CD4-positive, alpha-beta T cell treated with Interleukin-6 for 4 hours (primary cell): ENCODE data around the gene TBX18.

Source experiments
- DNase-seq: peaks from one replicate; pipeline ENCODE4 v3.0.0-alpha.2; 2020; ENCODE audit warnings: mixed read lengths

The TBX18 gene

DNA sequence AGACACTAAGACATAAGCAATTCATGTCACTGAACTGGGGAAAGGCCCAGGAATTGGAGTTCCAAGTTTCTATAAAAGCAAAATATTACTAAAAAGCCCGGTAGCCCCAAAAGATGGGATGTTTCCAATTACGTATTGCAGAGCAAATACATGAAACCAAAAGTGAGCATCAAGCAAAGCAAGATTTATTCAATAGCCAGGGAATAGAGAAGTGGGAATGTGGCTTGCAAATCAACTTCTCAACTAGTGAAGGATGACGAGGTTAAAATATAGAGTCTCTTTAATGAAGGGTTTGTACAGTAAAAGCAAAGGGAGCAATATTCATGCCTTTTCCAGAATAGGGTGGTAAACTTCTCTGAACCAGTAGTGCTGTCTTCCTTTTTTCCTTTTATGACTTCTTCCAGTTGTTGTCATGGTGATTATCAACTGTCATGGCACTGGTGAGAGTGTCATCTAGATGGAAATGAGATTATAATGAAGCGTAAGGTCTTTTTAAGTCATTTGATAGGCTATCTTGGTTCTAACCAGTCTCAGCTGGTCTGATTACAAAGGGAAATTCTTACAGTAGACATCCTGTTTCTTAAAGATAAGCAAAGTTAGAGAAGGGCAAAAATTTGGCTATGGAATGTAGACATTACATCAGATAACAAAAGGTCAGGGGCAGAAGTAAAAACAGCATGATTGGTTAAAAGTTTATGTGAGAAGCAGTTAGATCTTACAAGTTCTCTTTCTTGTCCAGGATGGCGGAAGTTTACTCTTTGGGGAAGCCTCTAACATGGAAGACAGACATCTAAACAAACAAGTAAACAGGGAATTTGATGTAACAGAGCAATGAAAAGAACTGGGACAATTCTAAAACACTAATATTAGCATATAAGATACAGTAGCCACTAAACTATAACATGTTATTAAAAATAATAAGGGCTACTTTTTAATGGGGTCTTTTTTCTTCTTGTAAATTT lies 96.9 kb downstream of the TBX18 start:
- no peak for DNase-seq

- no peak for DNase-seq
Observed at GRCh38 chr6:84665401-84665800, 99.0 kb downstream of the TBX18 start.

DNA sequence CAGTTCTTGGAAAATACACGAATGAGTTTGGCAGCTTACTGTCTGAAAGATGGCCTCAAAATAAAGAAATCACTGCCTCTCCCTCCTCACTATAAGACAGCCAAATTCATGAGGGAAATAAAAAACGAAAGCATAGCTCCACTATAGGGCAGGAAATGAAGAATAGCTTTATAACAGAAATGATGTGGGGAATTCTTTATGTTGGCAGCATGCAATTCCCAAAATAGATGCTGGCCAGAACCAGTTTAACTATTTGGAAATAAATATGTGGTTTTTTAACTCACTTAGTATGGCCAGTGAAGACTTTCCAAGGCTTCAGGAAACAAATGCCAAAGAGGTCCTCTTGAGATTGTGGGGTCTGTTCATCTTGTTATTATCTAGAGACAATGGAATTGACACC lies 100.5 kb downstream of the TBX18 start:
- DNase-seq = no peak

- DNase-seq = no peak
Observed at GRCh38 chr6:84657486-84657885, 106.9 kb downstream of the TBX18 start.

DNA sequence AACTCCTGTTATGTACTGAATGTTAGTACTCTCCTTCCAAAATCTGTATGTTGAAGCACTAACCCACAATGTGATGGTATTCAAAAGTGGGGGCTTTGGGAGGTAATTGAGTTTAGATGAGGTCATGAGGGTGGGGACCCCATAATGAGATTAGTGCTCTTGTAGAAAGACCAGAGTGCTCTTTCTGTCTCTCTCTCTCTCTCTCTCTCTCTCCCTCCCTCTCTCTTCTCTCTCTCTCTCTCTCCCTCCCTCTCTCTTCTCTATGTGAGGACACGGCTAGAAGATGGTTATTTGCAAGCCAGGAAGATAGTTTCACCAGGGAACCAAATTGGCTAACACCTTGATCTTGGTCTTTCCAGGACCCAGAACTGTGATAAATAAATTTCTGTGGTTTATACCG lies 107.4 kb downstream of the TBX18 start:
- no peak for DNase-seq

- DNase-seq = no peak
Observed at GRCh38 chr6:84653027-84653551, 111.3 kb downstream of the TBX18 start.

- no peak for DNase-seq
Observed at GRCh38 chr6:84652356-84653026, 111.9 kb downstream of the TBX18 start.

DNA sequence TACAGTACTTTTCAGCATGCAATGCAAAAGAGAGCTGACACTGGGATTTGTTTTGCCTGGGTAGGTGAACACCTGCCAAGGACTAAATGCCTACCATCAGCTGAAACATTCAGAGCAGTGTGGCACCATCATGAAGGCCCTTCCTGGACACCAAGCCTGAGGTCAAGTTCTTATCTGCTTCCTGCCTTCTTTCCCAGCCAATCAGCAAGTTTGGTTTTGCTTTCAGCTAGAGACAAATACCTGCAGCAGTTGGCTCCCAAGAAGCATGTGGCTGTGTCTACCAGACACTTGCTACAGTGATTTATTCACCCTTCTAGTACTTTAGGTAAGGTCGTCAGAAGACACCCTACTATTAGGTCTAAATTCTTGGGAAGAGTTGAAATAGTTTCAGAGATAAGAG lies 112.8 kb downstream of the TBX18 start:
- no peak for DNase-seq

DNA sequence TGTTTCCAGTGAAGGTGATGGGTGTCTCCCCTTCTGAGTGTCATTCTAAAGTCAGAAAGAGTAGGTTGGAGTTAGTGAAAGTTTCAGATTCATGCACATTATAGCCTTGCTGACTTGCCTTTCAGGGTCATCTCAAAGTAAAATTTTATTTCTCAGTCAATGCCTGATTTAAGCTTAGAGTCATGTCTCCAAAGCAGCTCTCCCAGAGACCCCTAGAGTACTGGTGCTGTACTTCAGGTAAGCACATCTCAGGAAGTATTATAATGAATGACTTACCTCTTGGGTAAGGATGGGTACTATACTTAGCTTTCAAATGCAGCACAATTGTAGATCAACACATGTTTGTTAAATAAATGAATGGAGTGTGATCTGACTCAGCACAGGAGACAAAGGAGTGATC lies 116.0 kb downstream of the TBX18 start:
- DNase-seq = no peak

DNA sequence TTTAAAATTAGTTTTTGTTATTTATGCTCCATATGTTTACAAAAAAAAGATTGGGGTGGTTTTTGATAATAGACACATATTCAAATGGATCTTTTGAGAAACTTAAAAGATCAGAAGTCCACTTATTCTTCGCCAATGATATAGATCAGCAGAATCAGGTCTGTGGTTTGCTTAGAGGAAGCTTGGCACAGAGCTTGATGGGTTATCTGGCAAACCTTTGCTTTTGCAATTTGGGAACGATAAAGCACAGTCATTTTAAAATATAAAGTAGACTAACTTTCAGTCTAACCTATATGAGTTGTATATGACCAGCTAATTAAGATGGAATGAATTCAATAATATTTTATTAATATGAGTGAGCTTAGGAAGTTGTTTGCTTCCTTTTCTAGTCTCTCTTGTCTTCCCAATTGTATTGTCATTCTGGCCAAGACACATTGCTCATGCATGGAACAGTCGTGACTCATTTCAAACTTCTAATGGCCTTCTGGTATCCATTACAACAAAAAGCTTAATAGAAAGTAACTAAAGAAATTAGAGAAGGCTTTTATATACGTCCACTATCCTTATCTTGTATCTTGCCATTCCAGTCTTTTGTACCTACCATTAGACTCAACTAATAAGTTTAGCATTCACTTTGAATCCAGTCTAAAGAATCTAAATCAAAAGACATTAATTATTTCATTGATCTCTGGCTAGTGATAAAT lies 118.7 kb downstream of the TBX18 start:
- DNase-seq = no peak

GRCh38 chr6:84645000-84645399 lies 119.4 kb downstream of the TBX18 start:
- DNase-seq = no peak

DNA sequence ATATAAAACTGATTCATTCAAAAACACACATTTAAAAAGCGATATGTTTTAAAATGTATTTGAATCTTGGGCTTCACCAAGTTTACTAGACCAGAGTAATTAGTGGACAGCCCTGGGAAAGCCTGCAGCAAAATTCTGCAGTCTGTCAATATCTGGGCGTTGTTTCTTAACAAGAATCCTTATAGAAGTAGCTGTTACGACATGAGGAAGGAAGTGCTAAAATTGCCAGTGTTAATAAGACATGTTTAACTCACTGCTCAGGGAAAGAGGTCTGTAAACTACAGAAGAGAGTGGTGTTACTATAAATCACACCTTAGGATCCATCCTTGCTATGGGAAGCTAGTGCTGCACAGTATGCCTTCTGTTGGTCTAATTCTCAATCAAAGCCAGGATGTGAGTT lies 120.6 kb downstream of the TBX18 start:
- DNase-seq = no peak

DNA sequence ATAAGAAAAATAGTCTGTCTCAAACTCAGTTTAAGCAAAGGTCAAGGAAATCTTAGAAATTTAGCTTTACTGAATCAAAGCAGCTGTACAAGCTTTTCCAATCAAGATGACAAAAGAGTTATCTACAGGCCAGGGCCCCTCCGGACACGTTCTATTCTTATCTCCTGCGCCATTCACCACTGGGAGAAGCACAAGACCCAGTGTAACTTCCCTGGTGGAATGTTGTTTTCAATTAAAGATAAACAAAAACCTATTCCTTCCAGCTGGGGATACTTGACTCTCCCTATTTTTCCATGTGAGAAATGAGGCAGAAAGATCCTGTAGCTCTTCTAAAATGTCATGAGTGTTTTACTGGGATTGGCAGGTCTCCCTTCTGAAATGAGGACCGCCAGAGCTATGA lies 123.3 kb downstream of the TBX18 start:
- DNase-seq = no peak

DNA sequence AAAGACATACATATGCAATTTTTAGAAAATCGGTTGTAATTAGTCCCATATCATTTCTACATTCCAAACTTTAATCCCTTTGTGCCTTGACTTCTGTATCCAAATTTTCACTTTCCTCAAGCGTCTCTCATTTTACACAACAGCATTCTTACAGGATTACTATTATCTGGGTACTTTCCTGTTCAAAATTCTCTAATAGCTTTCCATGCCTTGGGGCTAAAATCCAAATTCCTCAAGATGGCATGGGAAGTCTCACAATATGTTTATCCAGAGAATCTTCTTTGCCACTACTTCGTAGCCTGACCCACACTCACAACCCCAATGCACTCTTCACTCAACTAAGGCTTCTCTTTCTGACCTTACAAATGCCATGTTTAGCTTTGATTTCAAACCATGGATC lies 125.0 kb downstream of the TBX18 start:
- DNase-seq = no peak

DNA sequence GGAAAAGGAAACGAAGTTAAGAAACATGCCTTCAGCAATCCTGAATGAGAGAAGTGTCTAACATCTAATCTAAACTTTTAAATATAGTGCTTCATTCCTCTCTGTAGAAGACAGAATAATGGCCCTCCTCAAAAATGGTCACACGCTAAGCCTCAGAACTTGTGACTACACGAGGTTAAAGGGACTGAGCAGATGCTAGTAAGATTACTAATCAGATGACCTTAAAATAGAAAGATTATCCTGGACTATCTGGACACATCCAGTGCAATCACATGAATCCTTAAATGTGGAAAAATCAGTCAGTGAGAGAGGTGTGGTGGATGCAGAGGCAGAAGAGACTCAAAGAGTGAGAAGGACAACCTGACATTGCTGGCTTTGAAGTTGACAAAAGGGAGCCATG lies 126.1 kb downstream of the TBX18 start:
- DNase-seq = no peak
